ENCODE results near the gene ATP10A.

GRCh38 chr15:25759421-25759820 lies 103.7 kb downstream of the ATP10A start:
- no peak for TF ChIP-seq CTCF (IDR thresholded peaks at IDR 0.05)
- TF ChIP-seq POLR2A (IDR thresholded peaks at IDR 0.05): no peak
- no peak for TF ChIP-seq EP300 (IDR thresholded peaks at IDR 0.05)
